RWPE2 (cell line): ENCODE data around the gene GMCL2.
"Not testable (repeated sequence)": the region's sequence is repeated elsewhere in the genome, so short reads cannot be mapped to it uniquely, and the experiment has no call there.

ENCODE experiments used
- ATAC-seq: fragments of 200-7000 bp; cut with Tn5 transposase; 3 replicates; pipeline ENCODE4 v1.9.1; 2021; ENCODE audit warnings: low read depth
- DNase-seq: peaks from one replicate; pipeline ENCODE4 v3.0.0-alpha.2; 2020; ENCODE audit warnings: low spot score
- H3K27ac ChIP-seq: fragments of 450-650 bp; 2 replicates; pipeline ENCODE4 v1.5.1; 2017; ENCODE audit warnings: mild to moderate bottlenecking; ENCODE audit not compliant: poor library complexity, severe bottlenecking
- H3K27me3 ChIP-seq: fragments of 250-450 bp; sonication (Bioruptor Pico); 2 replicates; pipeline ENCODE4 v1.5.1; 2021; ENCODE audit warnings: mild to moderate bottlenecking, moderate library complexity; ENCODE audit not compliant: insufficient read depth, poor library complexity, severe bottlenecking
- H3K36me3 ChIP-seq: fragments of 250-450 bp; sonication (Bioruptor Pico); 2 replicates; pipeline ENCODE4 v1.5.1; 2020; ENCODE audit warnings: low read depth, mild to moderate bottlenecking, moderate library complexity
- H3K4me1 ChIP-seq: fragments of 250-450 bp; sonication (Bioruptor Pico); 2 replicates; pipeline ENCODE4 v1.5.1; 2021; ENCODE audit warnings: mild to moderate bottlenecking, moderate library complexity; ENCODE audit not compliant: insufficient read depth, poor library complexity, severe bottlenecking
- H3K4me3 ChIP-seq: fragments of 250-450 bp; sonication (Bioruptor Pico); 2 replicates; pipeline ENCODE4 v1.5.1; 2021; ENCODE audit warnings: mild to moderate bottlenecking, moderate library complexity; ENCODE audit not compliant: severe bottlenecking
- H3K9me3 ChIP-seq: fragments of 250-450 bp; sonication (Bioruptor Pico); 2 replicates; pipeline ENCODE4 v1.5.1; 2021; ENCODE audit warnings: mild to moderate bottlenecking, moderate library complexity; ENCODE audit not compliant: severe bottlenecking
- CTCF ChIP-seq: fragments of 450-650 bp; IDR thresholded peaks from one replicate; pipeline ENCODE4 v1.5.1; 2017; ENCODE audit warnings: mild to moderate bottlenecking, moderate library complexity; ENCODE audit not compliant: poor library complexity, severe bottlenecking

The GMCL2 gene

GRCh38 chr5:178230879-178231538, 43.8 kb upstream of the GMCL2 start:
- H3K27ac ChIP-seq = peak overlapping the region; percentile 73
- H3K36me3 ChIP-seq = peaks cover 50% of the 10 kb centered on the region
- H3K27me3 ChIP-seq = no peaks in the 10 kb centered on the region
- DNase-seq (no peak), ATAC-seq (no peak)
- no peaks in the 10 kb centered on the region for H3K9me3 ChIP-seq
- H3K4me3 ChIP-seq = peak overlapping the region; percentile 50
- no peak for TF ChIP-seq CTCF
- H3K4me1 ChIP-seq = peaks cover 7% of the 10 kb centered on the region

GRCh38 chr5:178229861-178230260, 42.7 kb upstream of the GMCL2 start:
- H3K36me3 ChIP-seq = peaks cover 58% of the 10 kb centered on the region
- no peaks in the 10 kb centered on the region for H3K27me3 ChIP-seq
- ATAC-seq (no peak), DNase-seq (no peak)
- H3K4me1 ChIP-seq = peaks cover 7% of the 10 kb centered on the region
- H3K4me3 ChIP-seq = no peak overlapping the region
- no peak overlapping the region for H3K27ac ChIP-seq
- no peaks in the 10 kb centered on the region for H3K9me3 ChIP-seq
- no peak for TF ChIP-seq CTCF

- not testable (repeated sequence) for H3K9me3 ChIP-seq, ATAC-seq, H3K27me3 ChIP-seq, H3K27ac ChIP-seq, H3K4me3 ChIP-seq, DNase-seq, H3K4me1 ChIP-seq
- H3K36me3 ChIP-seq = peaks cover 58% of the 10 kb centered on the region
Observed at GRCh38 chr5:178229111-178229510, 41.9 kb upstream of the GMCL2 start.

- H3K36me3 ChIP-seq = peaks cover 58% of the 10 kb centered on the region
- H3K4me3 ChIP-seq = no peak overlapping the region
- H3K9me3 ChIP-seq = no peaks in the 10 kb centered on the region
- ATAC-seq (no peak), DNase-seq (no peak)
- TF ChIP-seq CTCF = no peak
- no peak overlapping the region for H3K27ac ChIP-seq
- H3K4me1 ChIP-seq = peaks cover 7% of the 10 kb centered on the region
- H3K27me3 ChIP-seq = no peaks in the 10 kb centered on the region
Observed at GRCh38 chr5:178228609-178229008, 41.4 kb upstream of the GMCL2 start.

GRCh38 chr5:178227929-178228328, 40.8 kb upstream of the GMCL2 start:
- H3K27me3 ChIP-seq = no peaks in the 10 kb centered on the region
- no peak for TF ChIP-seq CTCF
- no peaks in the 10 kb centered on the region for H3K9me3 ChIP-seq
- H3K36me3 ChIP-seq = peaks cover 58% of the 10 kb centered on the region
- peaks cover 7% of the 10 kb centered on the region for H3K4me1 ChIP-seq
- DNase-seq (no peak), ATAC-seq (no peak)
- no peak overlapping the region for H3K27ac ChIP-seq
- H3K4me3 ChIP-seq = no peak overlapping the region
